Glutamatergic neuron (in vitro differentiated cells): ENCODE data around the gene AHDC1. TPM values are rescaled to one million over a fixed set of nuclear protein-coding genes. Genes with fewer than 3 reads are reported as not detected.

Experiments
- DNase-seq: peaks from one replicate; pipeline ENCODE4 v3.0.0; 2022
- H3K27ac Mint-ChIP-seq: one replicate; pipeline ENCODE4 v1.8.0; 2020; ENCODE audit warnings: mild to moderate bottlenecking, mixed read lengths, inconsistent platforms; ENCODE audit not compliant: unreplicated experiment
- H3K27me3 Mint-ChIP-seq: one replicate; pipeline ENCODE4 v1.8.0; 2020; ENCODE audit warnings: mild to moderate bottlenecking, moderate library complexity, mixed read lengths, inconsistent platforms; ENCODE audit not compliant: unreplicated experiment
- H3K36me3 Mint-ChIP-seq: one replicate; pipeline ENCODE4 v1.8.0; 2020; ENCODE audit warnings: mild to moderate bottlenecking, mixed read lengths, inconsistent platforms; ENCODE audit not compliant: unreplicated experiment
- H3K4me1 Mint-ChIP-seq: one replicate; pipeline ENCODE4 v1.8.0; 2020; ENCODE audit warnings: mild to moderate bottlenecking, low read depth, mixed read lengths, inconsistent platforms; ENCODE audit not compliant: unreplicated experiment
- H3K4me3 Mint-ChIP-seq: one replicate; pipeline ENCODE4 v1.8.0; 2020; ENCODE audit warnings: mild to moderate bottlenecking, mixed read lengths, inconsistent platforms; ENCODE audit not compliant: unreplicated experiment
- H3K9me3 Mint-ChIP-seq: one replicate; pipeline ENCODE4 v1.8.0; 2020; ENCODE audit warnings: mild to moderate bottlenecking, moderate library complexity, mixed read lengths, inconsistent platforms; ENCODE audit not compliant: unreplicated experiment
- CTCF ChIP-seq: fragments of 200-600 bp; sonication (generic); IDR thresholded peaks from one replicate; pipeline ENCODE4 v1.5.0; 2021; ENCODE audit not compliant: partially characterized antibody, unreplicated experiment
- total RNA-seq: library from RNA; stranded (reverse); fragmentation: NEBNext Ultra II Directional; extraction: Animal tissue kit (Norgen Biotek cat#: 25700); gene quantifications from one replicate; pipeline ENCODE4 v1.2.1, GENCODE V29; 2021; ENCODE audit not compliant: unreplicated experiment

AHDC1 gene
- total RNA-seq, 1 donor from 2014 or later, result 131 TPM

- no peak overlapping the region for H3K4me3 Mint-ChIP-seq
- no peak for DNase-seq
- H3K27ac Mint-ChIP-seq, result no peak overlapping the region
- peaks cover 7% of the 10 kb centered on the region for H3K27me3 Mint-ChIP-seq
- H3K9me3 Mint-ChIP-seq, result peaks cover 11% of the 10 kb centered on the region
- peaks cover 34% of the 10 kb centered on the region for H3K4me1 Mint-ChIP-seq
- no peak for TF ChIP-seq CTCF
- H3K36me3 Mint-ChIP-seq, result no peaks in the 10 kb centered on the region
These were observed 9.1 kb downstream of the AHDC1 start for GRCh38 chr1:27594564-27595510.

GRCh38 chr1:27593678-27594563, 10.0 kb downstream of the AHDC1 start:
- peak; percentile 74 for DNase-seq
- Mint-ChIP-seq H3K9me3 (peaks cover 11% of the 10 kb centered on the region), H3K27ac (peak overlapping the region; percentile 94), H3K4me3 (no peak overlapping the region), H3K36me3 (no peaks in the 10 kb centered on the region), H3K4me1 (peaks cover 29% of the 10 kb centered on the region), H3K27me3 (peaks cover 7% of the 10 kb centered on the region)
- no peak for TF ChIP-seq CTCF

DNA sequence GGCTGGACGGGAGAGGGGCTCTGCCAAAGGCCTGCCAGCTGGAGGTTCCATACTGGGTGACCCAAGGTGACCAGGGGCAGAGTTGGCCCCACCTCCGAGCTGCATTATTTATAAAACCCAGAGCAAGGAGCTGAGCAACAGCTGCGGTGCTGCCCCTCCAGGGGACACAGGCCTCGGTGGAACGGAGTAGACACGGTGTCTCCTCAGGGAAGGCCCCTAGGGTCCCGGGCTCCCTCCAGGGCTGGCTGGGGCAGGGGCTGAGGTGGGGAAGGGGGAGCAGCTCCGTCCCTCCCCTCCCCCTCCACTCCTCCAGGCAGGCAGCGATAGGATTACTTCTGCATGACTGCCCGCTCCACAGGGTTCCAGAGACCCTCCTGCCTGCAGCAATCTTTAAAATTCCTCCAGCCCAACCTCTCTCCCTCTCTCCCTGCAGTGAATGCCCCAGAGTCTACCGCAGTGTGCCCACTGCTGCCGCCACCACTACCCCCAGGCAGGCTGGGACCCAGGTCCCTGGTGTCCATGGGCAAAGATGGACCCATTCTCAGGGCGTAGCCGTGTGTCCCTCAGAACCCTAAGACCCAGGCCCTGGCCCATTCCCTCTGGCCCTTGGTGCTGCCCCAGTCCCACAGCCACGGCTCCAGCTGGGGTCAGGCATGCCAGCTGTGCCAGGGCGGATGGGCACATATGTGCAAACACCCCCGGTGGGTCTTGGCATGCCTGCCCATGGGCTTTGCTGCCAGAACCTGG, 10.8 kb downstream of the AHDC1 start:
- peaks cover 11% of the 10 kb centered on the region for H3K9me3 Mint-ChIP-seq
- peaks cover 24% of the 10 kb centered on the region for H3K4me1 Mint-ChIP-seq
- DNase-seq, result peak; percentile 74
- peak overlapping the region; percentile 94 for H3K27ac Mint-ChIP-seq
- H3K36me3 Mint-ChIP-seq, result no peaks in the 10 kb centered on the region
- peaks cover 7% of the 10 kb centered on the region for H3K27me3 Mint-ChIP-seq
- H3K4me3 Mint-ChIP-seq, result peak overlapping the region; percentile 31
- TF ChIP-seq CTCF, result no peak

DNA sequence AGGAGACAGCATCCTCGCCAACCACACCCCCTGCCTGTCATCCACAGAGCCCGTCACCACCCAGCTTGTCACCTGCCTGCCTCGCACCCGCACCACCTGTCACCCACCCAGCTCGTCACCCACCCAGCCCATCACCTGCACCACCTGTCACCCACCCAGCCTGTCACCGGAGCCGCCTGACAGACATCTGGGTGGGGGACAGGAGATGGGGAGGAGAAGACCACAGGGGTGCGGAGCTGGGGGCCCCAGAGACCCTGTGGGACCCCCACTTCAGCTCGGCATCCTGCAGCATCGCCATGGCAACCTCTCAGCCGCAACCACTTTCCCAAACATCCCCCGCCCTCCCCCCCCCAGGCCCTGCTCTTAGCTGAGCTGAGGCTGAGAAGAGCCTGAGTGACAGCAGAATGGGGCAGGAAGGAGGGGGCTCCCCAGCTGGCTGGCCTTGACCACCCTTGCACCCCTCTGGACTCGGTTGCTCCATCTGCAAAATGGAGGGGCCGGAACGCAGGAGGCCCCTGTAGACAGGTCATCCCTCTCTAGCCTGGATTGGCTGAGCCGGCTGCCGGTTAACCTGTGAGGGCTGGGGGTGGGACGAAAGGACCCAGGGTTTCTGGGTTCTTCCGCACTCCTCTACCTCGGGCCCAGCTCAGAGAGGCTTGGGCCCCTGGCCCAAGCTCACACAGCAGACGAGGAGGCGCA, 11.6 kb downstream of the AHDC1 start:
- Mint-ChIP-seq H3K27ac (peak overlapping the region; percentile 78), H3K27me3 (peaks cover 2% of the 10 kb centered on the region), H3K4me3 (peak overlapping the region; percentile 68), H3K36me3 (no peaks in the 10 kb centered on the region), H3K9me3 (peaks cover 8% of the 10 kb centered on the region), H3K4me1 (peaks cover 21% of the 10 kb centered on the region)
- no peak for TF ChIP-seq CTCF
- DNase-seq, result no peak
